ENCODE results near the gene PDLIM4. TPM values are rescaled to one million over a fixed set of nuclear protein-coding genes. Genes with fewer than 3 reads are reported as not detected.

The PDLIM4 gene
- total and polyA plus RNA-seq, 11 donors, result 2.4 to 16.9 (median 8.1) TPM

DNA sequence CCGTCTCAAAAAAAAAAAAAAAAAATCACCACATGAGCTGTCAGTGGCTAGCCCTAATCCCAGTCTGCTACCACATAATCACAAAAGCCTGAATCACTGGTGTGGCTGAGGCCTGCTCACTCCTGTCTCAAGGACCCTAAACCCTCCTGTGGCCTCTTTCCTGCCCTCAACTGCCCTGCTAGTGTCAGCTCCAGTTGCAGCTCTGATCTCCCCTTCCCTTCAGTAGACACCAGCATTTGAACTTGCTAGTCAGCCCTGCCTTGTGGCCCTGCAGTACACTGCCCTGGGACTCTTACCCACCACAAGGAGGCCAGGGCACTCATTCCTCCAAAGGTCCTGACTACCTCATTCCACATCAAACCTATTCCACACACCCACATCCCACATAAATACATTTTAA lies 20.4 kb upstream of the PDLIM4 start:
- 93 to 100% (median 100%) methylated on average over 1 of the region's 1 CpG for whole genome bisulfite sequencing, 4 donors
- peak in 1 of 5 donors; percentile 11 for DNase-seq
- Histone ChIP-seq H3K27me3 (no peaks in the 10 kb centered on the region), H3K9me3 (peaks cover 0 to 12% (median 0%) of the 10 kb centered on the region in 12 donors), H3K4me3 (no peak overlapping the region), H3K27ac (no peak overlapping the region), H3K4me1 (no peaks in the 10 kb centered on the region), H3K36me3 (no peaks in the 10 kb centered on the region)
- ATAC-seq, result no peak
- no peak for TF ChIP-seq POLR2A (IDR thresholded peaks at IDR 0.05)
- TF ChIP-seq, protein P1, sequence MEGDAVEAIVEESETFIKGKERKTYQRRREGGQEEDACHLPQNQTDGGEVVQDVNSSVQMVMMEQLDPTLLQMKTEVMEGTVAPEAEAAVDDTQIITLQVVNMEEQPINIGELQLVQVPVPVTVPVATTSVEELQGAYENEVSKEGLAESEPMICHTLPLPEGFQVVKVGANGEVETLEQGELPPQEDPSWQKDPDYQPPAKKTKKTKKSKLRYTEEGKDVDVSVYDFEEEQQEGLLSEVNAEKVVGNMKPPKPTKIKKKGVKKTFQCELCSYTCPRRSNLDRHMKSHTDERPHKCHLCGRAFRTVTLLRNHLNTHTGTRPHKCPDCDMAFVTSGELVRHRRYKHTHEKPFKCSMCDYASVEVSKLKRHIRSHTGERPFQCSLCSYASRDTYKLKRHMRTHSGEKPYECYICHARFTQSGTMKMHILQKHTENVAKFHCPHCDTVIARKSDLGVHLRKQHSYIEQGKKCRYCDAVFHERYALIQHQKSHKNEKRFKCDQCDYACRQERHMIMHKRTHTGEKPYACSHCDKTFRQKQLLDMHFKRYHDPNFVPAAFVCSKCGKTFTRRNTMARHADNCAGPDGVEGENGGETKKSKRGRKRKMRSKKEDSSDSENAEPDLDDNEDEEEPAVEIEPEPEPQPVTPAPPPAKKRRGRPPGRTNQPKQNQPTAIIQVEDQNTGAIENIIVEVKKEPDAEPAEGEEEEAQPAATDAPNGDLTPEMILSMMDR (IDR thresholded peaks at IDR 0.05), result no peak
- intact Hi-C loops (cut with DNase I), result loop anchor here in 4 of 10 donors (5.0 to 10.0 kb wide), 3 partner anchors 35 to 52 kb away; no protein-coding TSS in a partner anchor

DNA sequence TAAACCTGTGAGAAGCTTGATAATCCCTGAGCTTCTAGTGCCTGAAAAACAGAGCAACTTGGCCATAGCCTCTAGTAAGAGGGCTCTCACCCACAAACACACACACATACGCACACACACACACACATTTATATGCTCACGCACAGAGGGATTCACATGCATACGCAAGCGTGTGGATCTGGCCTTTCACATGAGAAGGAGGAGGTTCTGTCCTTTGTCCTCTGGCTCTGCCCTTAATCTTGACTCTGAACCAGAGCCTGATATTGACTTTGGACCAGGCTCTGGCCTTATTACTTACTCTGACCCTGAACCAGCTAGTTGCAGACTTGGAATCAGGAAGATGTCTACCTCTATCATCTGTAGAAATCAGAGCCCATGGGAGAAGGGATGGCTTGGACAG lies 19.8 kb upstream of the PDLIM4 start:
- Histone ChIP-seq H3K4me1 (no peaks in the 10 kb centered on the region), H3K36me3 (no peaks in the 10 kb centered on the region), H3K27me3 (no peaks in the 10 kb centered on the region), H3K4me3 (no peak overlapping the region), H3K9me3 (peaks cover 0 to 12% (median 0%) of the 10 kb centered on the region in 12 donors), H3K27ac (no peak overlapping the region)
- ATAC-seq, result no peak
- intact Hi-C loops (cut with DNase I), result loop anchor here in 4 of 10 donors (5.0 to 10.0 kb wide), 3 partner anchors 35 to 53 kb away; no protein-coding TSS in a partner anchor
- TF ChIP-seq, protein P1 (IDR thresholded peaks at IDR 0.05), result no peak
- no peak for TF ChIP-seq POLR2A (IDR thresholded peaks at IDR 0.05)
- whole genome bisulfite sequencing, 4 donors, result 92 to 97% (median 94%) methylated on average over 4 of the region's 4 CpGs
- DNase-seq, result peak in 1 of 5 donors; percentile 8

DNA sequence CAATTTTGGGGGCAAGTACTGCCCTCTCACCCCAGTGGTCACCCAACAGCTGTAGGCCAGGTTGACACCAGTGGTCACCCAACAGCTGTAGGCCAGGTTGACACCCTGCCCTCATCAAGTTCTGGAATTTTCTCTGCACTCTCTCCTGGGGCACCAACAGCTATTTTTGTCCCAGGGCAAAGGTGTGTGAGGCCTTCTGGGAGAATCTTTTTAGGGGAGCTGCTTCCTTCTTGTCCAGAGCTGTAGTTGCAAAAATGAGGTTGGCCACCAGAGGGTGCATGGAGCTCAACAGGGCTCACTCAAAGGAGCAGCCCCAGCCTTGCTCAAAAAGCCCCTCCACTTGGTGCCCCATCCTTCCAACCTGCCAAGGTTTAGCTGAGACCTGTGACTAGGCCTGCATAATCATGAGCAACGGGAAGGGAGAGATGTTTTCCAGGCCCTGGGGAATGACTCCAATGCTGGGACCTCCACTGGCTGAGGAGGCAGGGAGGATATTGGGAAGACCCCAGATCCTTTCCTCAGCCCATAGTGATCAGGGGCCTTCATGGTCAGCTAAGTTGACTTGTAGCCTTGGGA lies 19.2 kb upstream of the PDLIM4 start:
- whole genome bisulfite sequencing, 4 donors, result 18 to 29% (median 21%) methylated on average over 1 of the region's 1 CpG
- Histone ChIP-seq H3K36me3 (no peaks in the 10 kb centered on the region), H3K9me3 (peaks cover 0 to 12% (median 0%) of the 10 kb centered on the region in 12 donors), H3K27ac (no peak overlapping the region), H3K4me1 (no peaks in the 10 kb centered on the region), H3K4me3 (no peak overlapping the region), H3K27me3 (no peaks in the 10 kb centered on the region)
- peak; percentile 57 to 84 (median 76) for ATAC-seq
- DNase-seq, result peak; percentile 60 to 73 (median 68)
- intact Hi-C loops (cut with DNase I), result loop anchor here in 4 of 10 donors (5.0 to 10.0 kb wide), 3 partner anchors 34 to 53 kb away; no protein-coding TSS in a partner anchor
- no peak for TF ChIP-seq POLR2A (IDR thresholded peaks at IDR 0.05)
- TF ChIP-seq, protein P1 (IDR thresholded peaks at IDR 0.05), result peak; percentile 73 to 90 (median 80)

DNA sequence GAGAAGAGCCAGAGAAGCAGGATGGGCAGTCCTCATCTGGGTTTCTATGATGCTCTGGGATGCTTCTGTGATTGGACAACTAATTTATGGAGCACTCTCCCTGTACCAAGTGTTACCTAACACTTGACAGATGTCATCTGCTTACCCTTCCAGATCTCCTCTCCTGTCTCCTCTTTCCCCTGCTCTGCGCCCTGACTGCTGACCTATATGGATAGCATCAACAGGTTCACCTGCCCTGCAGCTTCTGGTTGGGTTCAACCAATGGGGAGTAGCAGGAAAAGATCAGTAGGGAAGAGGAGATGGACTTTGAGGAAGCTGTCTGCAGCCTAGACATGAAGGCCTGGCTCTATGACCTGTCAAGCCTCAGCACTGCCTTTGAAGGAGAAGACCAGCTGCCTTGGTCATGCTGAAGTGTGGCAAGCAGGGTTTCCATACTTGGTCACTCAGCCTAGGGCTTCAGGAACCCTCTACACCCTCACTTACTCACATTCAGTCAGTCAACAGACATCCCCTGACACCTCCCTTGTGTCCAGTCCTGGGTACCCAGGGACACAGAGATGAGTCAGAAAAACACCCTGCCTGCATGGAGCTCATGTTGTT lies 18.5 kb upstream of the PDLIM4 start:
- TF ChIP-seq, protein P1 (IDR thresholded peaks at IDR 0.05), result no peak
- no peak for TF ChIP-seq POLR2A (IDR thresholded peaks at IDR 0.05)
- DNase-seq (no peak), ATAC-seq (no peak)
- H3K4me1 ChIP-seq, result no peaks in the 10 kb centered on the region
- H3K27me3 ChIP-seq, result no peaks in the 10 kb centered on the region
- no peak overlapping the region for H3K27ac ChIP-seq
- H3K9me3 ChIP-seq, result peaks cover 0 to 19% (median under 1%) of the 10 kb centered on the region in 12 donors
- H3K36me3 ChIP-seq, result no peaks in the 10 kb centered on the region
- H3K4me3 ChIP-seq, result no peak overlapping the region
- WGBS, 4 donors, result 36 to 72% (median 56%) methylated on average over 1 of the region's 1 CpG
- intact Hi-C loops (cut with DNase I), result loop anchor here in 4 of 10 donors (5.0 to 10.0 kb wide), 3 partner anchors 33 to 54 kb away; no protein-coding TSS in a partner anchor

Data from heart left ventricle (tissue), 16 donors.